GM04504 (cell line): ENCODE measurements around the gene S100A2.

ENCODE experiments used
- DNase-seq: peaks from one replicate; pipeline ENCODE4 v3.0.0-alpha.2; 2012; ENCODE audit warnings: low read depth

S100A2 gene

GRCh38 chr1:153545067-153546055, 20.3 kb downstream of the S100A2 start, which contains the start of gene S100A4:
Gene S100A4, minus strand, starts transcription at chr1:153545806. Its CDS starts 1,012 bp downstream, at chr1:153544794.
- peak; percentile 89 for DNase-seq

GRCh38 chr1:153544453-153545066, 21.1 kb downstream of the S100A2 start:
- DNase-seq, result no peak

DNA sequence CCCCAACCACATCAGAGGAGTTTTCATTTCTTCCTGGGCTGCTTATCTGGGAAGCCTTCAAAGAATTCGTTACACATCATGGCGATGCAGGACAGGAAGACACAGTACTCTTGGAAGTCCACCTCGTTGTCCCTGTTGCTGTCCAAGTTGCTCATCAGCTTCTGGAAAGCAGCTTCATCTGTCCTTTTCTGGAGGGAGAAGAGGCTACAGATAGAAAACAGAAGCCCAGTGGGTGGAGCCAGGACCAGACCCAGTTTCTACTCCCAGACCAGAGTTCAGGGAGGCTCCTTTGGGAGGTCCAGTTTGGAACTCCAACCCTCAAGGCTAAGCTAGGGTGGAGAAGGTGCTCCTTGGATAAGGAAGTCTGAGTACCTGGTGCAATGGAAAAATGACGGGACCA, 21.9 kb downstream of the S100A2 start:
- no peak for DNase-seq

- no peak for DNase-seq
Observed at GRCh38 chr1:153542956-153543711, 22.5 kb downstream of the S100A2 start.

DNA sequence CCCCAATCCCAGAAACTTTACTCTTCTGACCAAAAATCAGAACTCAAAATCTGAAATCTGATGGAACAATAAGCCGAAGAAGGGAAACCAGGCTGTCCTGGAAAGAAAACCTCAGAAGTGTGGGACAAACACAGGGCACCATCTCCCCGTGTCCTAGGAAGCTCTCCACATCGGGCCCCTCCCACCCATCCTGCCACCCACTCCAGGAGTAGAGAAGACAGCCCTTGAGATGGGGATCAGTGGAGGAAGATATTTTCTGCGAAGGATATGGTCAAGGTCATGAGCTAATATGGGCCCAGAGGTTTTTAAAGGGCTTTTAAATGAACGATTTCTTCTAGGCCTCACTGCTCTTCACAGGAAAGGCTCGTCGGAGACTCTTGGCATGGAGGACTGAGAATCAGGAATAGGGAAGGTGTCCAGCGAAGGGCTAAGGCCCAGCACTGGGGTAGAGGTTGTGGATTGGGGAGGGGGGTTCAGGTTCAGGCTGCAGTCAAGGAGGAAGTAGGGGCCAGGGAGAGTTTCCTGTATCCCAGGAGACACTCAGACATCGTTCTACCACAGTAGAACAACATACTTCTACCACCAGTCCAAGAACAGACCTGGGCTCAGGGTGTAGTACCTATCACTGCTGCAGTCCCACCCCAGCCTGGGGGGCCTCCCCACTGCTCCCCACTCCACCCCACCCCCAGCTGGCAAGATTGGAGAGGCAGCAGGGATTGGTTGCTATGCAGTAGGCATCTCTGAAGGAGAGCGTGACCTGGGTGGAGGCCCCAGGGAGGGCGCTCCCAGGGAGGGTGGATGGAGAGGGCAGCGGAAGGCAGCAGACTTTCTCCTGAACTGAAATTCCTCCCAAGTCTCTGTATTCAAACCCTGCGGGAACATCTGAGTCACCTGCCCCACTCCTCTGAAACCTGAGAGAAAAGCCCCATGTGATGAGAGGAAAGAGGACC, 23.7 kb downstream of the S100A2 start:
- DNase-seq, result no peak

DNA sequence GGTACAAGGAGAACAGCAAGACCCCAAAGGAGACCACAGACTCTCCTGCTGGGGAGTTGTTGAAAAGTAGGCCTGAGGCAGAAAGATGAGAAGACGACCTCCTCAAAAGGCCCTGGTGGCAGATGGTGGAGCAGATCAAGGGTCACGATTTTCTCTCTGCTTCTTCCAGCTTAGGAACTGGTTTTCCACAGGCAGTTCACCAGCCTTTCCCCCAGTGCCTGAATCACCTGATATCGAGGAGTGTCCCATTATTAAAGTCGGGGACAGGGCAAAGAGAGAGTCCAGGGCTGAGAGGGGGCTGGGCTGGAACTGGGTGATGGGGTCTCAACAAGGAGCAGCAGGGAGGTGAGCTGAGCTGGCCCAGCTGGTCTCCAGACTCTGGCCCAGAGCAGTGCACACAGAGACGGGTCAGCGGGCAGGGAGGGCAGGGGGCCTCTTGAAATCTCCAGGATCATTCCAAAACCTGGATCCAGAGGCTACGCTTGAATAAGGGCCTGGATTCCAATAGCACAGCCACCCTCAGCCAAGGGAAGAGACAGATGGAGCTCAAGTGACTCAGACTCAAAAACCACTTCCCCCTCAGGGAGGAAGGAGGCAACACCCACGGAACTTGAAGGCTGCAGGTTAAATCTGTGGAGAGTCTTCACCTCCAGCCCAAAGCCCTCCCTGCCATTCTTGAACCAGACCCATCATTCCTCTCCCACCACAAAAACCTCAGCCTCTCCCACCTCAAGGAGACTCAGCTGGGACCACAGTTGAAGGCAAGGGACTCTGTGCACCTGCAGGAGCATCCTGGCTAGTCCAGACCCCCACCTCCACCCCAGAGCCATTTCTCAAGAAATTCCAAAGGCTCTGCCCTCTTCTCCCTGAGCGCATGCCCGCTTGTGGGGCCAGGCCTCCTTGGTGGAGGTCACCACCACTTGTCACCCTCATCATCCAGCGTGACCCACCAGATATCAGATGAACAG, 25.0 kb downstream of the S100A2 start, which contains the start of gene S100A5:
S100A5 (minus strand) TSS at position 541 of the 968 bp plus-strand sequence. CDS start 743 bp downstream, outside the sequence.
- no peak for DNase-seq

GRCh38 chr1:153539395-153540093, 26.1 kb downstream of the S100A2 start:
- no peak for DNase-seq

GRCh38 chr1:153538315-153538821, 27.3 kb downstream of the S100A2 start:
- no peak for DNase-seq

- DNase-seq, result no peak
Observed at GRCh38 chr1:153537376-153537730, 28.3 kb downstream of the S100A2 start.

- no peak for DNase-seq
Observed at GRCh38 chr1:153536671-153537375, 28.8 kb downstream of the S100A2 start.

GRCh38 chr1:153536012-153536670, 29.5 kb downstream of the S100A2 start:
- DNase-seq, result peak; percentile 90

DNA sequence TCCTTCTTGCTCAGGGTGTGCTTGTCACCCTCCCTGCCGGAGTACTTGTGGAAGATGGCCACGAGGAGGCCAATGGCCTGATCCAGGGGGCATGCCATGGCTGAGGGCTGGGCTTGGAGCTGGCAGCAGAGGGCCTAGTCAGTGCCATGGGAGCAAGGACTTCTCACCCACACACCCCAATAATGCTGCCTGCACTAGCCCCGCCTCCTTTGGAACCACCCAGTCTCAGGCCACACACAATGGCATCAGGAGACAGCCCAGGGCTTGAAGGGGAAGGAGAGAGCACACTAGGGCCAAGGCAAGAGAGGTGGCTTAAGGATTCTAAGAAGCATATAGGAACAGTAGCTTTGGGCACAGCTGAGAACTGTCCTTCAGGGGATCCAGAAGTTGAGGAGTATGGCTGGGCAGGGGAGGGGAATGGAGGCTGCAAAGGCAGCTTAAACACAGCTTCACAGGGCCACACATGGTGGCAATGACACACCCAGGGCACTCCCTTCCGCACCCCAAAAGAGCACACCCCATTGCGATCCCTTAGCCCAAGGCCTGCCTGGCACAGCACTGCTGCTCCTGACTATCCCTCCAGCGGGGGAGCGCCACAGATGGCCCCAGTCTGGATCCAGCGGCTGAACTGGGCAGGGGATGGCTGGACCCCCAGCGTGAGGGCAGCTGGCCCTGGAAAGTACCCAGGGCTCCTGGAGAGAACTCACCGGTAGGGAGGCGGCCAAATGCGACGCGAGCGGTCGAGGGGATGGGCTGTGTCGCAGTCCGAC, 30.2 kb downstream of the S100A2 start, which contains the start of gene S100A6:
S100A6 (minus strand) TSS at position 750 of the 770 bp plus-strand sequence; CDS start at position 98, 652 bp downstream.
- no peak for DNase-seq

DNA sequence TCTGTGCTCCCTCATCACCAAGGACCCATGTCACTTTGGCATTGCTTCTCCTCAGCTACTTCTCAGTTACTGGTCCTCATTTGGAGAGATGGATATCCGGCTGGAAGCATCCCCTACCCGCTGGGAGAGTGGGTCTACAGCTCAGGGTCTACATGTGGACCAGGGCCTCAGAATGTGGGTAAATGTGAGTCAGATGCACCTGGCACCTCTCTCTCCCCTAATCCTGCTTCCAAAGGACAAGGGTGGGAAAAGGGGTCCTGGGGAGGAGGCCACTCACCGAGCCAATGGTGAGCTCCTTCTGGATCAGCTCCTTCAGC, 30.8 kb downstream of the S100A2 start:
- DNase-seq, result no peak

- no peak for DNase-seq
Observed at GRCh38 chr1:153534226-153534924, 31.3 kb downstream of the S100A2 start.

GRCh38 chr1:153533689-153534201, 31.9 kb downstream of the S100A2 start:
- peak; percentile 87 for DNase-seq
